OCI-M1 (cell line): Measurements from ENCODE around the gene CPLX4.

Source experiments
- DNase-seq: peaks from one replicate; lab custom pipeline; 2025; lab: John Stamatoyannopoulos, UW

The CPLX4 gene, protein sequence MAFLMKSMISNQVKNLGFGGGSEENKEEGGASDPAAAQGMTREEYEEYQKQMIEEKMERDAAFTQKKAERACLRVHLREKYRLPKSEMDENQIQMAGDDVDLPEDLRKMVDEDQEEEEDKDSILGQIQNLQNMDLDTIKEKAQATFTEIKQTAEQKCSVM

GRCh38 chr18:59318460-59319050, at the start of gene CPLX4:
Gene CPLX4, minus strand, starts transcription at chr18:59318649. Its CDS starts 187 bp downstream, at chr18:59318462.
- DNase-seq: no peak

DNA sequence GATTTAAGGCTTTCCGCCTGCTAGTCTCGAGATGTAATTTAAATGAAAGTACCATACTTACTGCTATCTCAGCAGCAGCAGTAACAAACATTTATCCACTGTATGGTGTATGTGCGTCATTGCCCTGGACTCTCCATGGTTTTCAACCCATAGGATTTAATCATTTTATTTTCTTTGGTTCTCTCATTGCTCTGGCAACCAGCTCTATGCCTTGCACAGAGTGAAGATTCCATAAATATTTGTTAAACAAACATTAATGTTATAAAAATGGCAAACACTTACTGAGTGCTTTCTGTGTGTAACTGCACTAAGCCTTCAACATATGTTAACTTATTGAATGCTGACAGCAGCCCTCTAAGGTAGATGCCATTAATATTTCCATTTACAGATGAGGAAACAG, 41.9 kb upstream of the CPLX4 start:
- DNase-seq: no peak

- no peak for DNase-seq
Measured at GRCh38 chr18:59359576-59359952, 41.1 kb upstream of the CPLX4 start.

DNA sequence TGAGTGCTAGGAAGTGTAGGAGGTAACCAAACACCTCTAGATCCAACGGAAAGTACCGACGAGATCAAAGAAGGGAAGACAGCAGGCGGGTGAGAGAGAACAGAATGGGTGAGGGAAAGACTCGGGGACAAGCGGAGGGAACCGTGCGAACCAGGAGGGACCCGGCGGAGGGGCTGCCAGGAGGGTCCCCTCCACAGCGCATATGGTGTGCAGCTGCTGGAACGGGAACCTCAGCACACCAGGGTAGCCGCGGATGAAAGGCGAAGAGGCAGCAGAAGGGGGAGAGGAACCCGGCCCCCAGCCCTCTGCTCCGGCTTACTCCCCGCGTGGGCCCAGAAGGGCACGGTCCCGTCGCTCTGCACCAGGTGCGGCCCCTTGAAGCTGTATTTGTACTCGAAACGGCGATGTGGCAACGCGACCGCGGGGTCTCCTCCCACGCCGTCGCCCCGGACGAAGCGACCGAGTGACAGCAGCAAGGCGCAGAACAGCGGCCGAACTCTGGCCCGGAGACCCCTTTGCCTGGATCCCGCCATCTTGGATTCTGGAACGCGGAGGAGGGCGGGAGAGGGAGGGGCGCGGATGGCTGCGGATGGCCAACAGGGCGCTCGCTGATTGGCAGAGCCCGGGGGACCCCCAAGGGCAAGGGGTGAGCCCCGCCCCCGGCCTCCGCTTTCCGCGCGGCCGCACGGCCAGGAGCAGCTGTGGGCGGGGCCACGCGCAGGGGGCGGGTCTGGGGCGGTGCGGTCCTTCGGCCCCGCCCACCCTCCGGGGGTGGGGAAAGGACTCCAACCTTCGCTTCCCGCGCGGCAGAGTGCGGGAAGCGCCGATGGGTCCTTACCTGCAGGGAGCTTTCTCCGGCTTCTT, 40.5 kb upstream of the CPLX4 start, which contains the start of gene LMAN1:
Gene LMAN1, minus strand, starts transcription at position 554 of the 864 bp plus-strand sequence. Its CDS starts 21 bp downstream, at position 533.
- peak; percentile 96 for DNase-seq

DNA sequence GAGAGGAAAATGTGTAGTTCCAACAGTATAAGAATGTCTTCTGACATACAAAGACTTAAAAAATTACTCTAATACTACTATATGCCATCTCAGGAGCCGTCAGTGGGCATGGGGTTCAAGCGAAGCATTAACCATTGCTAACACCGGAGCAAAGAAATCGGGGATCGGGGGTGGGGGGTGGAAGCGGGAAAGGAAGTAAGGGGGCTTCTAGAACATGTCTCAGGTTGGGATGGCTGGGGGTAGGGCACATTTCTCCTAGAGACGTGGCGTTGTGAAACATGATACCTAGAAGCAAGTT, 39.9 kb upstream of the CPLX4 start:
- DNase-seq: no peak

GRCh38 chr18:59357928-59358327, 39.5 kb upstream of the CPLX4 start:
- peak; percentile 78 for DNase-seq

- no peak for DNase-seq
Measured at GRCh38 chr18:59354731-59355130, 36.3 kb upstream of the CPLX4 start.

GRCh38 chr18:59353079-59353680, 34.7 kb upstream of the CPLX4 start:
- no peak for DNase-seq

DNA sequence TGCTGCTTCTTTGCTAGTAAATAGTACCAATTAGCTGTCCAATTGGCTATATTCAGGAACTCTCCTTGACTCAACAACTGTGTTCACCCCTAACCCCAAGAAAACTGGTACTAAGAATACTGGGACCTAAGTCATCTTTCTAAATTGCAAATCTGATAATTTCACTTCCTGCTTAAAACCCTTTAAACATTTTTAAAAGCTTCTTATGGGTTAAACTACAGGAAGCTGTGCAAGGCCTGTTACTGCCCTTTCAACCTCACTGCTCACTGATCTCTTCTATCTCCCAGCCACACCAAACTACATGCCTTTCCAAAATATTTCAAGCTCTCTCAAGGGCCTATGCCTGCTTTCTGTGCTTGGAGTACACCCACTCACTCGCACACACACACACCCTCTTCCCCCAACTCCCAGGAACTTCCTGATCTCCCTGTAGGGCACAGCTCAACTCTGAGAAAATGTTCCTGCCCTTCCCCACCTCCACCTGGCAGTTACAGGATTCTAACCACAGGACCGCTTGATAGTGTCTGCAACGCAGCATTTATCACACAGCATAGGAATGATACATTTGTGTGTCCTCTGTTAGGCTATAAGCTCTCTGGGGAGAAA, 33.9 kb upstream of the CPLX4 start:
- no peak for DNase-seq

DNA sequence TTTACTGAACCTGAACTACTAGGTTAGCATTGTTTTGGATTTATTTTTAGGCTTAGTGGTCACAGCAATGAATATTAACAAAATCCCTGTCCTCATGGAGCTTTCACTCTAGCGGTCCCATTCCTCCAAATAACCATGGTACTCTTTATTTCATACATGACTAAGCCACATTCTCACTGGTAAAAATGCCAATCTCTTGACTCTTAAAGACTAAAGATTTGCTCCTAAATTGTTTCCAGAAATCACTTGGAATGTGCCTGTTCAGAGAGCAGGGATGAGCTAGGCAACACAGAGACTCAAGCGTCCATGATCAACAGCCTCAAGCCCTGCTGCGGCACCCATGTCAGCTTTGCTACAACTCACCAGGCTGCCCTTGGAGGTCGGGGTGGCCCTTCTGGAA, 27.1 kb upstream of the CPLX4 start:
- DNase-seq: no peak

GRCh38 chr18:59344996-59345395, 26.5 kb upstream of the CPLX4 start:
- no peak for DNase-seq

- no peak for DNase-seq
Measured at GRCh38 chr18:59343926-59344325, 25.5 kb upstream of the CPLX4 start.

- no peak for DNase-seq
Measured at GRCh38 chr18:59340817-59341216, 22.4 kb upstream of the CPLX4 start.

GRCh38 chr18:59340312-59340711, 21.9 kb upstream of the CPLX4 start:
- no peak for DNase-seq

- no peak for DNase-seq
Measured at GRCh38 chr18:59332986-59333385, 14.5 kb upstream of the CPLX4 start.

- DNase-seq: no peak
Measured at GRCh38 chr18:59328683-59329082, 10.2 kb upstream of the CPLX4 start.

GRCh38 chr18:59325965-59326364, 7.5 kb upstream of the CPLX4 start:
- peak; percentile 8 for DNase-seq

DNA sequence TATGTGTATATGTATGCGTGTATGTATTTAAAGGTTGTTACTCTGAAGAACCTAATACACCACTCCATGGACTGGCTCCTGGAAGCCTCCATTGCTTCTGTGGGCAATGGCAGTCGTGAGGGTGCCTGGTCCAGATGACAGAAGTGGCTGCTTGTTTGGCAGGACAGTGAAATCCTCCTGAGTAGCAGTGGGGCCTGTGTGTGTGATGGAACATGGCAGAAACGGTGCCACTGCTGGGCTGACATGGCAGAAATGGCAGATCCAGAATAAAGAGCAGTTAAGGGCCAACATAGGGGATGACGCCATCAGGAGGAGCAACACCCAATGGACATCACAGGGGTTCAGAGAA, 6.1 kb upstream of the CPLX4 start:
- DNase-seq: no peak

- DNase-seq: no peak
Measured at GRCh38 chr18:59323931-59324622, 5.6 kb upstream of the CPLX4 start.

- DNase-seq: no peak
Measured at GRCh38 chr18:59311631-59312030, 6.8 kb downstream of the CPLX4 start.

GRCh38 chr18:59308938-59309260, 9.6 kb downstream of the CPLX4 start:
- DNase-seq: no peak

DNA sequence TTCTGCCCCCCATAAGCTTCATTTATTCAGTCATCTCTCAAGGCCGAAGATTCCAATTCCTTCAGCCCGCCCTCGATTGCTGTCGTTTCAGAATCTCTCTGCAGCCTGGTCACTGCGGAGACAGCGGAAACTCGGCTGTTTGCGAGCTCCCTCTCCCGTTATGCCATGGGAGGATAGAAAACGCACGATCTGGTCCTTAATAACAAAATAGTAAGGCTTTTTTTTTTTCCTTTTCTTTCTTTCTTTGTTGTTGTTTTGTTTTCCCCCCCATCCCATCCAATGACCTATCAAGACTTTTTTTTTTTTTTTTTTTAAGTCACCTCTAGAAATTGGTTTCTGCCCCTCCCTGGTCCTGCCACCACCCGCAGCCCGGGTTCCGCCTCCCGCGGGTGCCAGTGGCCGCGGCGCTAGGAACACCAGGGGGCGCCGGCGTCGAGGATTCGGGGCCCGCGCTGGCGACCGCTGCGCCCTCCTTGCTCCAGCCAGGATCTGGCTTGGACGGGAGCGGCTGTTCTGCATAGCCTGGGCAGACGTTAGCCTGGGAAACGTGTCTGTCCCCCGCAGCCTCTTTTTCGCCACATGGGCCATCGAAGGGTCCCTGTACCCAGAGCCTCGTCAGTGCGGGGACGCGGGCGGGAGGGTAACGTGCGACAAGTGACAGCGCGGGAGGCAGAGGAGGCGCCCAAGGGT, 10.1 kb downstream of the CPLX4 start:
- peak; percentile 81 for DNase-seq
